HepG2 (cell line): Measurements from ENCODE around the gene GMEB1. TPM values are rescaled to one million over a fixed set of nuclear protein-coding genes. Genes with fewer than 3 reads are reported as not detected.
A peak's percentile ranks its signal among the peaks of the same experiment; 100 is the strongest.

Source experiments
- ATF7 ChIP-seq, 2 experiments: fragments of 450-650 bp in 1 of 2; sonication (generic) in 1 of 2; formaldehyde crosslinking in 1 of 2; IDR thresholded peaks; 2 replicates each; pipeline versions ENCODE4 v1.4.0 to v1.6.1; 2016 to 2020; ENCODE audit warnings: antibody characterized with exemption in 1 of 2, mild to moderate bottlenecking in 1 of 2, missing genetic modification reagents in 1 of 2
- CREB3 ChIP-seq: sonication (generic); formaldehyde crosslinking; IDR thresholded peaks from 2 replicates; pipeline ENCODE4 v1.5.0; 2020; ENCODE audit warnings: missing genetic modification reagents
- ESRRA ChIP-seq: sonication (generic); formaldehyde crosslinking; IDR thresholded peaks from 2 replicates; pipeline ENCODE4 v1.5.1; 2020; ENCODE audit warnings: mild to moderate bottlenecking, low read depth, missing genetic modification reagents
- FOXM1 ChIP-seq: sonication (generic); formaldehyde crosslinking; IDR thresholded peaks from 2 replicates; pipeline ENCODE4 v1.5.0; 2020; ENCODE audit warnings: missing genetic modification reagents
- GFI1 ChIP-seq: sonication (generic); formaldehyde crosslinking; IDR thresholded peaks from 2 replicates; pipeline ENCODE4 v1.5.0; 2020; ENCODE audit warnings: missing genetic modification reagents, mild to moderate bottlenecking, borderline replicate concordance
- GMEB2 ChIP-seq: IDR thresholded peaks from 2 replicates; pipeline ENCODE4 v1.6.1; 2016; ENCODE audit warnings: missing biosample characterization, missing genetic modification reagents, low read depth
- HOXA7 ChIP-seq: sonication (generic); formaldehyde crosslinking; IDR thresholded peaks from 2 replicates; pipeline ENCODE4 v1.8.1; 2022; ENCODE audit warnings: mild to moderate bottlenecking, missing genetic modification reagents, moderate library complexity
- NKX3-1 ChIP-seq: sonication (generic); formaldehyde crosslinking; IDR thresholded peaks from 2 replicates; pipeline ENCODE4 v1.5.0; 2020; ENCODE audit warnings: missing genetic modification reagents
- PRPF4 ChIP-seq: fragments of 200-400 bp; formaldehyde crosslinking; IDR thresholded peaks from 2 replicates; pipeline ENCODE4 v1.6.1; 2016; ENCODE audit warnings: low read length, low read depth; ENCODE audit not compliant: poor library complexity, severe bottlenecking
- REST ChIP-seq, 2 experiments: IDR thresholded peaks; 2 replicates each; pipeline ENCODE4 v1.6.1; 2011 to 2012; ENCODE audit warnings: low read length in 2 of 2, borderline replicate concordance in 1 of 2, low read depth in 1 of 2, mild to moderate bottlenecking in 1 of 2, moderate library complexity in 1 of 2
- SNAPC5 ChIP-seq: sonication (generic); formaldehyde crosslinking; IDR thresholded peaks from 2 replicates; pipeline ENCODE4 v1.8.1; 2023; ENCODE audit warnings: mild to moderate bottlenecking, missing genetic modification reagents, borderline replicate concordance
- SOX5 ChIP-seq: IDR thresholded peaks from 2 replicates; pipeline ENCODE4 v1.6.1; 2016; ENCODE audit warnings: borderline replicate concordance
- SSRP1 ChIP-seq: IDR thresholded peaks from 2 replicates; pipeline ENCODE4 v1.6.1; 2016; ENCODE audit warnings: control low read depth
- ZBTB26 ChIP-seq: IDR thresholded peaks from 2 replicates; pipeline ENCODE4 v1.6.1; 2016; ENCODE audit warnings: missing compliant biosample characterization, missing genetic modification reagents, borderline replicate concordance
- ZFP62 ChIP-seq: sonication (generic); formaldehyde crosslinking; IDR thresholded peaks from 2 replicates; pipeline ENCODE4 v1.4.0; 2020; ENCODE audit warnings: missing genetic modification reagents
- ZNF574 ChIP-seq: sonication (generic); formaldehyde crosslinking; IDR thresholded peaks from 2 replicates; pipeline ENCODE4 v1.4.0; 2020; ENCODE audit warnings: missing genetic modification reagents
- ZNF660 ChIP-seq: sonication (generic); formaldehyde crosslinking; IDR thresholded peaks from 2 replicates; pipeline ENCODE4 v1.5.1; 2020; ENCODE audit warnings: mild to moderate bottlenecking, low read depth, missing genetic modification reagents, borderline replicate concordance
- polyA plus RNA-seq, 8 experiments: library from polyadenylated mRNA; depleted of rRNA in 3 of 8; stranded (reverse) in 7 of 8; unstranded in 1 of 8; fragments of >200 nt; fragmentation: Illumina TruSeq in 4 of 8; extraction: Trizol in 4 of 8; gene quantifications; 2 replicates each; pipeline versions ENCODE4 v1.2.1 to v1.2.3, GENCODE V29; 2011 to 2016; ENCODE audit warnings: low read depth in 4 of 8, missing spikeins in 1 of 8, mixed read lengths in 1 of 8; ENCODE audit not compliant: insufficient read depth in 1 of 8
- total RNA-seq, 5 experiments: library from RNA; depleted of rRNA; stranded (reverse); fragments of >200 nt; fragmentation: Illumina TruSeq; extraction: Trizol; gene quantifications; 2 replicates each; pipeline ENCODE4 v1.2.3, GENCODE V29; 2016; ENCODE audit warnings: low read depth in 1 of 5

GMEB1 gene
- total and polyA plus RNA-seq, 2 of the 13 experiments (the other 11 are each of a cell fraction or from before 2014, with no cell fraction given), result 3.0 to 6.0 TPM

- TF ChIP-seq ZBTB26 (CRISPR knock-in tag) (peak; percentile 51; the same call in 1 of the 2 replicates), NKX3-1 (CRISPR knock-in tag) (peak; percentile 79), ZNF660 (CRISPR knock-in tag) (no peak), SNAPC5 (peak; percentile 67; the same call in 1 of the 2 replicates), ATF7 (IDR thresholded peaks at IDR 0.05) (no peak), ATF7 (CRISPR knock-in tag; IDR thresholded peaks at IDR 0.05) (peak; percentile 63; the same call in 1 of the 2 replicates), GFI1 (peak; percentile 78; the same call in 1 of the 2 replicates), PRPF4 (peak; percentile 97), SSRP1 (CRISPR knock-in tag) (no peak), ZFP62 (CRISPR knock-in tag) (no peak), FOXM1 (CRISPR knock-in tag) (no peak), HOXA7 (CRISPR knock-in tag) (no peak), SOX5 (CRISPR knock-in tag) (no peak; the same call in 1 of the 2 replicates), ZNF574 (peak; percentile 99), GMEB2 (peak; percentile 42; the same call in 1 of the 2 replicates), REST (IDR thresholded peaks at IDR 0.05; ENCODE audit: borderline replicate concordance in 1 of 2, low read depth in 1 of 2, low read length in 2 of 2) (no peak; a peak in 1 of 4 replicates), ESRRA (CRISPR knock-in tag) (peak; percentile 82), CREB3 (no peak; the same call in 1 of the 2 replicates)
Measured at GRCh38 chr1:28736450-28737306, 68.1 kb downstream of the GMEB1 start, which contains the start of gene YTHDF2 (continued).
